Transverse colon (tissue), 4 donors: ENCODE results near the gene ZNF138.

Source experiments
- CTCF ChIP-seq, 5 experiments: fragments of 200-600 bp in 3 of 5; fragments of 450-650 bp in 2 of 5; sonication (generic) in 3 of 5; IDR thresholded peaks; 1 replicate in 2 of 5; 2 replicates in 3 of 5; pipeline ENCODE4 v1.5.1; 2016 to 2017; ENCODE audit warnings: antibody characterized with exemption in 5 of 5, inconsistent platforms in 3 of 5, mild to moderate bottlenecking in 2 of 5, moderate library complexity in 1 of 5
- EP300 ChIP-seq: sonication (generic); formaldehyde crosslinking; IDR thresholded peaks from one replicate; pipeline ENCODE4 v1.6.1; 2017; ENCODE audit warnings: antibody characterized with exemption, low read depth
- POLR2AphosphoS5 ChIP-seq, 3 donors: sonication (generic); formaldehyde crosslinking; IDR thresholded peaks; one replicate each; pipeline ENCODE4 v1.6.1; 2016; ENCODE audit warnings: antibody characterized with exemption in 3 of 3

GRCh38 chr7:64768824-64769223 lies 25.4 kb upstream of the ZNF138 start:
- TF ChIP-seq CTCF (IDR thresholded peaks at IDR 0.05) (no peak), EP300 (no peak), POLR2AphosphoS5 (IDR thresholded peaks at IDR 0.05) (no peak)
